Psoas muscle (tissue), 8 donors: ENCODE measurements around the gene RBFOX1. TPM values are rescaled to one million over a fixed set of nuclear protein-coding genes. Genes with fewer than 3 reads are reported as not detected.

Source experiments
- ATAC-seq, 4 donors: fragments of 200-7000 bp; cut with Tn5 transposase; one replicate each; pipeline ENCODE4 v1.9.1; 2020; ENCODE audit warnings: moderate library complexity in 3 of 4, mild to moderate bottlenecking in 2 of 4
- DNase-seq, 2 donors: peaks; one replicate each; pipeline ENCODE4 v3.0.0-alpha.2; 2020
- H3K27ac ChIP-seq: fragments of 200-600 bp; one replicate; pipeline ENCODE4 v1.8.0; 2022
- H3K27me3 ChIP-seq, 3 donors: fragments of 200-600 bp in 1 of 3; one replicate each; pipeline versions ENCODE4 v1.6.1 to v1.8.0; 2013 to 2022; ENCODE audit warnings: low read length in 2 of 3, mild to moderate bottlenecking in 2 of 3, moderate library complexity in 1 of 3; ENCODE audit not compliant: insufficient read depth in 3 of 3
- H3K36me3 ChIP-seq, 2 donors: fragments of 200-600 bp in 1 of 2; one replicate each; pipeline versions ENCODE4 v1.6.1 to v1.8.0; 2013 to 2022; ENCODE audit warnings: low read depth in 1 of 2, mild to moderate bottlenecking in 1 of 2, moderate library complexity in 1 of 2; ENCODE audit not compliant: insufficient read depth in 1 of 2
- H3K4me1 ChIP-seq: fragments of 200-600 bp; one replicate; pipeline ENCODE4 v1.8.0; 2022
- H3K4me3 ChIP-seq: fragments of 200-600 bp; one replicate; pipeline ENCODE4 v1.8.0; 2022; ENCODE audit warnings: mild to moderate bottlenecking
- H3K9me3 ChIP-seq: fragments of 200-600 bp; one replicate; pipeline ENCODE4 v1.8.0; 2022
- CTCF ChIP-seq: fragments of 200-600 bp; IDR thresholded peaks from one replicate; pipeline ENCODE4 v1.8.0; 2022; ENCODE audit warnings: antibody characterized with exemption
- WGBS, 3 donors: extraction: QIAGEN DNeasy Blood & Tissue Kit; methylation state at CpG; one replicate each; pipeline versions ENCODE4 v1.1.6 to v1.1.7; 2013; 5-methylcytosine and 5-hydroxymethylcytosine counted together
- intact Hi-C, 2 donors: fragments of 100-400 bp; cut with DNase I; formaldehyde crosslinking; loops; one replicate each; pipeline versions ENCODE4 v1.11.0 to v1.14.2; 2022
- polyA plus RNA-seq, 3 donors: library from polyadenylated mRNA; stranded (reverse); fragments of 200-250 nt; gene quantifications; one replicate each; pipeline ENCODE4 v1.2.3, GENCODE V29; 2013
- total RNA-seq, 4 donors: library from RNA; stranded (reverse); fragmentation: NEBNext Ultra II Directional in 2 of 4; extraction: Animal tissue kit (Norgen Biotek cat#: 25700) in 2 of 4; gene quantifications; one replicate each; pipeline versions ENCODE4 v1.2.1 to v1.2.4, GENCODE V29; 2021 to 2023
- donor health status: healthy with polysubstance abuse.
- donor health status: DM: no; HTN: no; CAD: no; lungs with moderate emphysema.
- donor health status: Bipolar disorder and iron deficiency.
- donor health status: healthy.
- donor health status: DM: yes; HTN: yes; CAD: no.
- donor health status: DM: no; HTN: no; CAD: no.
- donor health status: DM: no; HTN: no; CAD: no.
- donor health status: DM: yes; HTN: yes; CAD: no.

Gene RBFOX1
- total and polyA plus RNA-seq, 7 donors = 2.8 to 141 (median 113) TPM

GRCh38 chr16:7521834-7522233 lies 189.2 kb downstream of the RBFOX1 start:
- no peak for DNase-seq
- H3K27me3 ChIP-seq = no peaks in the 10 kb centered on the region
- 32 to 68% (median 44%) methylated on average over 6 of the region's 6 CpGs for WGBS, 3 donors
- no peak overlapping the region for H3K4me3 ChIP-seq
- peaks cover 0 to 19% of the 10 kb centered on the region in 2 donors for H3K36me3 ChIP-seq
- H3K9me3 ChIP-seq = no peaks in the 10 kb centered on the region
- peak in 3 of 4 donors; percentile 42 to 72 (median 65) for ATAC-seq
- no peak overlapping the region for H3K27ac ChIP-seq
- intact Hi-C loops = no loop called here
- H3K4me1 ChIP-seq = peaks cover 33% of the 10 kb centered on the region
- no peak for TF ChIP-seq CTCF

GRCh38 chr16:7524419-7524818 lies 191.8 kb downstream of the RBFOX1 start:
- H3K9me3 ChIP-seq = no peaks in the 10 kb centered on the region
- intact Hi-C loops = no loop called here
- peaks cover 33% of the 10 kb centered on the region for H3K4me1 ChIP-seq
- DNase-seq (no peak), ATAC-seq (no peak)
- H3K36me3 ChIP-seq = peaks cover 0 to 9% of the 10 kb centered on the region in 2 donors
- no peak for TF ChIP-seq CTCF
- no peaks in the 10 kb centered on the region for H3K27me3 ChIP-seq
- 49 to 59% (median 57%) methylated on average over 5 of the region's 5 CpGs for WGBS, 3 donors
- no peak overlapping the region for H3K4me3 ChIP-seq
- no peak overlapping the region for H3K27ac ChIP-seq

DNA sequence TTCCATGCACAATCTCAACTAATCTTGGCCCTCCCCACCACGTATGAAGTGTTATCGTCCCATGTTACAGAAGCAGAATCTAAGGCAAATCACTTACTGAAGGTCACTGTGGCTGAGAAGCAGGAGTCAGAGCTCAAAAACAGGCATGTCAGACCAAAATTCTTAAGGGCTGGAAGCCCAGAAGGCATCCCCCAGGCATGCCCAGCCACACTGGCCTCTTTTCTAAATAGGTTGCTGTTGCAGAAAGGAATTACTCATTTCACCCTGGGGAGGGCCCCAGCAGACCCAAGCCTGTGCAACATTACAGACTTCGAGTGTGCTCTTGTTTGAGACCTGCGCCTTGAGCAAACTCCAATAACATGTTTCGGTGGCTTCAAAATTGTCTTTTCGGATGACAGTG lies 194.1 kb downstream of the RBFOX1 start:
- H3K4me3 ChIP-seq = no peak overlapping the region
- H3K27me3 ChIP-seq = no peaks in the 10 kb centered on the region
- ATAC-seq = peak in 1 of 4 donors; percentile 30
- H3K9me3 ChIP-seq = no peaks in the 10 kb centered on the region
- TF ChIP-seq CTCF = no peak
- H3K27ac ChIP-seq = no peak overlapping the region
- no peak for DNase-seq
- 92 to 94% (median 93%) methylated on average over 6 of the region's 6 CpGs for WGBS, 3 donors
- H3K36me3 ChIP-seq = no peaks in the 10 kb centered on the region
- intact Hi-C loops = no loop called here
- H3K4me1 ChIP-seq = peaks cover 21% of the 10 kb centered on the region

DNA sequence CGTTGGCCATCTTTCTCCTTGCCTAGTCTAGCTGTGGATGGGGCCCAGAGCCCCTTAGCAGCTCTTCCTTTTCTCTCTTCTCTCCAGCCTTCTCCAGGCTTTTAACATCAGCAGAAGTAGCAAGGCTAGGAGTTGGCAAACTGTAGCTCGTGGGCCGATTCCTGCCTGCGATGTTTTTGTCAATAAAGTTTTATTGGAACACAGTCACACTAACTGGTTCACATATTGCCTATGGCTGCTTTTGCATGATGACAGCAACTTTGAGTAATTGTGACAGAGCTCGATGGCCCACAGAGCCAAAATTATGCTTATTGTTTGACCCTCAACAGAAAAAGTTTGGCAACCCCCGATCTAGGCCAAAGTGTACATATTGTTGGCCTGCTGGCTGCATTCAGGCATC lies 199.9 kb downstream of the RBFOX1 start:
- Histone ChIP-seq H3K27ac (no peak overlapping the region), H3K36me3 (no peaks in the 10 kb centered on the region), H3K4me1 (no peaks in the 10 kb centered on the region), H3K4me3 (no peak overlapping the region), H3K9me3 (no peaks in the 10 kb centered on the region), H3K27me3 (no peaks in the 10 kb centered on the region)
- no peak for ATAC-seq
- intact Hi-C loops = no loop called here
- 94 to 96% (median 94%) methylated on average over 6 of the region's 6 CpGs for WGBS, 3 donors
- no peak for TF ChIP-seq CTCF
- no peak for DNase-seq

- no peak for DNase-seq
- Histone ChIP-seq H3K27ac (no peak overlapping the region), H3K4me1 (no peaks in the 10 kb centered on the region), H3K9me3 (no peaks in the 10 kb centered on the region), H3K4me3 (no peak overlapping the region), H3K36me3 (no peaks in the 10 kb centered on the region), H3K27me3 (no peaks in the 10 kb centered on the region)
- TF ChIP-seq CTCF = no peak
- ATAC-seq = no peak
- 71 to 74% (median 73%) methylated on average over 7 of the region's 7 CpGs for WGBS, 3 donors
- intact Hi-C loops = no loop called here
These were observed 202.1 kb downstream of the RBFOX1 start for GRCh38 chr16:7534749-7535148.
